Lung (tissue), 12 donors: ENCODE results near the gene PKM. TPM values are rescaled to one million over a fixed set of nuclear protein-coding genes. Genes with fewer than 3 reads are reported as not detected.

ENCODE experiments used
- ATAC-seq: fragments of 200-7000 bp; cut with Tn5 transposase; one replicate; pipeline ENCODE4 v1.9.1; 2020; ENCODE audit warnings: moderate number of reproducible peaks; ENCODE audit not compliant: insufficient read depth, low FRiP score
- DNase-seq, 3 donors: peaks; one replicate each; pipeline ENCODE4 v3.0.0-alpha.2; 2013 to 2017
- H3K27ac ChIP-seq, 2 donors: one replicate each; pipeline ENCODE4 v1.5.1; 2013; ENCODE audit warnings: mild to moderate bottlenecking in 2 of 2, moderate library complexity in 2 of 2, control low read depth in 1 of 2, inconsistent platforms in 1 of 2, low read depth in 1 of 2, low read length in 1 of 2
- H3K27me3 ChIP-seq, 3 donors: one replicate each; pipeline ENCODE4 v1.5.1; 2013; ENCODE audit warnings: low read length in 2 of 3; ENCODE audit not compliant: control insufficient read depth in 3 of 3, insufficient read depth in 3 of 3
- H3K36me3 ChIP-seq, 4 donors: one replicate each; pipeline ENCODE4 v1.5.1; 2013; ENCODE audit warnings: low read length in 4 of 4, mild to moderate bottlenecking in 1 of 4, moderate library complexity in 1 of 4; ENCODE audit not compliant: control insufficient read depth in 4 of 4, insufficient read depth in 4 of 4
- H3K4me1 ChIP-seq, 5 donors: one replicate each; pipeline ENCODE4 v1.5.1; 2013; ENCODE audit warnings: low read length in 5 of 5, mild to moderate bottlenecking in 2 of 5, moderate library complexity in 1 of 5; ENCODE audit not compliant: control insufficient read depth in 5 of 5, insufficient read depth in 5 of 5
- H3K4me3 ChIP-seq: one replicate; pipeline ENCODE4 v1.5.1; 2013; ENCODE audit warnings: mild to moderate bottlenecking, control low read depth, moderate library complexity
- H3K9ac ChIP-seq, 2 donors: one replicate each; pipeline ENCODE4 v1.5.1; 2013; ENCODE audit warnings: low read length in 2 of 2, control low read depth in 1 of 2; ENCODE audit not compliant: insufficient read depth in 1 of 2
- H3K9me3 ChIP-seq, 4 donors: one replicate each; pipeline ENCODE4 v1.5.1; 2013; ENCODE audit warnings: low read length in 3 of 4, mild to moderate bottlenecking in 1 of 4, moderate library complexity in 1 of 4; ENCODE audit not compliant: control insufficient read depth in 4 of 4, insufficient read depth in 3 of 4
- CTCF ChIP-seq: IDR thresholded peaks from 2 replicates; pipeline ENCODE4 v1.5.1; 2012; ENCODE audit warnings: mild to moderate bottlenecking; ENCODE audit errors: control extremely low read depth, extremely low read depth
- WGBS, 2 donors: extraction: QIAGEN DNeasy Blood & Tissue Kit; methylation state at CpG; one replicate each; pipeline ENCODE4 v1.1.7; 2013; 5-methylcytosine and 5-hydroxymethylcytosine counted together
- polyA plus RNA-seq, 2 donors: library from polyadenylated mRNA; stranded (reverse); fragments of 200-250 nt; gene quantifications; one replicate each; pipeline ENCODE4 v1.2.1, GENCODE V29; 2013
- total RNA-seq, 2 donors: library from RNA; depleted of rRNA in 1 of 2; stranded (reverse); fragments of >200 nt in 1 of 2; gene quantifications; one replicate each; pipeline ENCODE4 v1.2.1, GENCODE V29; 2014 to 2021
- donor health status: control.
- donor health status: control.
- donor health status: Bipolar disorder and iron deficiency.
- donor health status: healthy.
- donor health status: DM: yes; HTN: yes; CAD: no.

PKM gene
- total and polyA plus RNA-seq, 4 donors, result 235 to 867 (median 504) TPM

- no peaks in the 10 kb centered on the region for H3K27me3 ChIP-seq
- no peak overlapping the region for H3K9ac ChIP-seq
- H3K4me3 ChIP-seq, result no peak overlapping the region
- no peaks in the 10 kb centered on the region for H3K9me3 ChIP-seq
- H3K27ac ChIP-seq, result no peak overlapping the region
- peaks cover 35 to 54% (median 41%) of the 10 kb centered on the region in 4 donors for H3K36me3 ChIP-seq
- H3K4me1 ChIP-seq, result peaks cover 0 to 10% (median 1%) of the 10 kb centered on the region in 5 donors
- WGBS, 2 donors, result 84 to 92% methylated on average over 4 of the region's 4 CpGs
- DNase-seq, result no peak
- TF ChIP-seq CTCF, result no peak
- no peak for ATAC-seq
These were observed 13.8 kb downstream of the PKM start for GRCh38 chr15:72217216-72217615.

DNA sequence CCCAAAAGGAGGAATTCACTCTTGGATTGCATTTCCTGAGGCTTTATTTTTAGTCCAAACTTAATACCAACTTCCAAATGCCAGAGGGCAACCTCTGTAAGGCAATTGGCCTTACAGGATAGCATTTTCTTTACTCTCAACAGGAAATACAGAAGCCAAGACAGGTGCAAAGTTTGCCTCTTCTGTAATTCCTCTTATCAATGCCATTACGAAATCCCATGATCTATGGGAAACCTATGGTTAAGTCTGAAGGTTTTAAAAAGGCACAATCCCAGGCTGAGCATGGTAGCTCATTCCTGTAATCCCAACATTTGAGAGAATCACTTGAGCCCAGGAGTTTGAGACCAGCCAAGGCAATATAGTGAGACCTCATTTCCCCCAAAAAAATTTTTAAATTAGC lies 14.9 kb downstream of the PKM start:
- Histone ChIP-seq H3K4me3 (no peak overlapping the region), H3K9ac (no peak overlapping the region), H3K36me3 (peaks cover 40 to 62% (median 49%) of the 10 kb centered on the region in 4 donors), H3K9me3 (no peaks in the 10 kb centered on the region), H3K4me1 (peaks cover 0 to 8% (median 1%) of the 10 kb centered on the region in 5 donors), H3K27ac (no peak overlapping the region), H3K27me3 (no peaks in the 10 kb centered on the region)
- TF ChIP-seq CTCF, result no peak
- DNase-seq, result no peak
- ATAC-seq, result no peak
- 85 to 93% methylated on average over 1 of the region's 1 CpG for WGBS, 2 donors

GRCh38 chr15:72207558-72208085 lies 23.4 kb downstream of the PKM start:
- no peak for DNase-seq
- H3K36me3 ChIP-seq, result peaks cover 59 to 69% (median 65%) of the 10 kb centered on the region in 4 donors

More at GRCh38 chr15:72207558-72208085, 23.4 kb downstream of the PKM start:
- Histone ChIP-seq H3K4me1 (peaks cover 0 to 11% (median 0%) of the 10 kb centered on the region in 5 donors), H3K9me3 (no peaks in the 10 kb centered on the region), H3K27ac (no peak overlapping the region), H3K9ac (no peak overlapping the region), H3K27me3 (no peaks in the 10 kb centered on the region), H3K4me3 (no peak overlapping the region)
- no peak for ATAC-seq
- no peak for TF ChIP-seq CTCF
